ENCODE data around the gene ABHD18.
"Not testable (repeated sequence)": the region's sequence is repeated elsewhere in the genome, so short reads cannot be mapped to it uniquely, and the experiment has no call there.

The ABHD18 gene

DNA sequence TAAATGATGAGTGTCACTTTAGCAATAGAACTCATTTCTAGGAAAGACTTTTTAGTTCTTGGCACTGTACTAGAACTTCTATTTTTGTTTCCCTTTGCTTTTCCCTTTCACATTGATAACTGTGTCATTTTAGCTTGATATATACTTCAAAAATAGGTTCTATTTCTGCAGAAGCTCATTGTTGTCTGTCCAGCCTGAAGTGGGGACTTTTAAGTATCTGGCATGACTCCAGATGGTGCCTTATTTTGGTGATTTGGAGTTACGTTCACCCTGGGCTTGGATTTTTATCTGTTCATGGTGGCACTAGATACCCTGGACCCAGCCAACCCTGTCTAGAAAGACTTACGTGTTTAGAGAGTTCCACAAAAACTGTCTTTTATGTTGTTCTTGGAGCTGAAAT, 3.4 kb downstream of the ABHD18 start:
- CTCF ChIA-PET = no interaction called here
- POLR2A ChIA-PET (ENCODE audit: low non-redundant PET) = no interaction called here
- TF ChIP-seq, protein P1, sequence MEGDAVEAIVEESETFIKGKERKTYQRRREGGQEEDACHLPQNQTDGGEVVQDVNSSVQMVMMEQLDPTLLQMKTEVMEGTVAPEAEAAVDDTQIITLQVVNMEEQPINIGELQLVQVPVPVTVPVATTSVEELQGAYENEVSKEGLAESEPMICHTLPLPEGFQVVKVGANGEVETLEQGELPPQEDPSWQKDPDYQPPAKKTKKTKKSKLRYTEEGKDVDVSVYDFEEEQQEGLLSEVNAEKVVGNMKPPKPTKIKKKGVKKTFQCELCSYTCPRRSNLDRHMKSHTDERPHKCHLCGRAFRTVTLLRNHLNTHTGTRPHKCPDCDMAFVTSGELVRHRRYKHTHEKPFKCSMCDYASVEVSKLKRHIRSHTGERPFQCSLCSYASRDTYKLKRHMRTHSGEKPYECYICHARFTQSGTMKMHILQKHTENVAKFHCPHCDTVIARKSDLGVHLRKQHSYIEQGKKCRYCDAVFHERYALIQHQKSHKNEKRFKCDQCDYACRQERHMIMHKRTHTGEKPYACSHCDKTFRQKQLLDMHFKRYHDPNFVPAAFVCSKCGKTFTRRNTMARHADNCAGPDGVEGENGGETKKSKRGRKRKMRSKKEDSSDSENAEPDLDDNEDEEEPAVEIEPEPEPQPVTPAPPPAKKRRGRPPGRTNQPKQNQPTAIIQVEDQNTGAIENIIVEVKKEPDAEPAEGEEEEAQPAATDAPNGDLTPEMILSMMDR (conservative IDR thresholded peaks at IDR 0.05; ENCODE audit: low read depth) = no peak
- DNase-seq (ENCODE audit: low spot score) = no peak
- H3K27ac ChIP-seq = no peak overlapping the region

- H3K27ac ChIP-seq; POLR2A ChIA-PET (ENCODE audit: low non-redundant PET); DNase-seq (ENCODE audit: low spot score); CTCF ChIA-PET: not testable (repeated sequence)
Observed at GRCh38 chr4:127970925-127971324, 5.7 kb downstream of the ABHD18 start.

GRCh38 chr4:127975121-127975770, 10.0 kb downstream of the ABHD18 start:
- H3K27ac ChIP-seq = no peak overlapping the region
- ChIA-PET POLR2A (ENCODE audit: low non-redundant PET) (no interaction called here), CTCF (interaction anchor here (0.6 kb wide), 1 partner anchor 20 kb away, joined by 3 read pairs; no protein-coding TSS in a partner anchor)
- DNase-seq (ENCODE audit: low spot score) = no peak
- TF ChIP-seq, protein P1 (conservative IDR thresholded peaks at IDR 0.05; ENCODE audit: low read depth) = no peak

DNA sequence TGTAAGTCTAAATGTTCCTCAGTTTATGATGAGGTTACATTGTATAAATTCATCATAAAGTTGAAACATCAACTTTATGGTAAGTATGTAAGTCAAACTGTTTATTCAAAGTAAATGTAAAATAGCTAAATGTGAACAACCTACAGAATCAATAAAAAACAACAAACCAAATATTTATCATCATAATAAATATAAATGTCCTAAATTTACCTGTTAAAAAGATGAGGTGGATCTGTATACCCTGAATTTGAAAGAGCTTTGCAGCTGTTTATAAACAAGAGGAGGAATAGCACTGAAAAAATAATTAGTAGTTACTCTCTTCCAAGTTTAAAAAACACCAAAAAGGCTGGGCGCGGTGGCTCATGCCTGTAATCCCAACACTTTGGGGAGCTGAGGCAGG, 13.7 kb downstream of the ABHD18 start:
- POLR2A ChIA-PET (ENCODE audit: low non-redundant PET) = no interaction called here
- CTCF ChIA-PET = no interaction called here

GRCh38 chr4:127982445-127982844, 17.2 kb downstream of the ABHD18 start:
- TF ChIP-seq, protein P1 (conservative IDR thresholded peaks at IDR 0.05; ENCODE audit: low read depth) = no peak
- no peak overlapping the region for H3K27ac ChIP-seq
- no peak for DNase-seq (ENCODE audit: low spot score)
- ChIA-PET POLR2A (ENCODE audit: low non-redundant PET) (no interaction called here), CTCF (no interaction called here)

More for the DNA sequence above, 13.7 kb downstream of the ABHD18 start:
- no peak overlapping the region for H3K27ac ChIP-seq
- no peak for DNase-seq (ENCODE audit: low spot score)
- TF ChIP-seq, protein P1 (conservative IDR thresholded peaks at IDR 0.05; ENCODE audit: low read depth) = no peak

GRCh38 chr4:127985989-127986388, 20.8 kb downstream of the ABHD18 start:
- H3K27ac ChIP-seq = no peak overlapping the region
- TF ChIP-seq, protein P1 (conservative IDR thresholded peaks at IDR 0.05; ENCODE audit: low read depth) = no peak
- no peak for DNase-seq (ENCODE audit: low spot score)
- ChIA-PET CTCF (no interaction called here), POLR2A (ENCODE audit: low non-redundant PET) (no interaction called here)

GRCh38 chr4:127988638-127989037, 23.4 kb downstream of the ABHD18 start:
- no peak for DNase-seq (ENCODE audit: low spot score)
- TF ChIP-seq, protein P1 (conservative IDR thresholded peaks at IDR 0.05; ENCODE audit: low read depth) = no peak
- ChIA-PET CTCF (no interaction called here), POLR2A (ENCODE audit: low non-redundant PET) (no interaction called here)
- no peak overlapping the region for H3K27ac ChIP-seq
